Endothelial cell of umbilical vein (primary cell): ENCODE measurements around the gene BMX. TPM values are rescaled to one million over a fixed set of nuclear protein-coding genes. Genes with fewer than 3 reads are reported as not detected.

Experiments
- BruUV-seq: library from RNA; stranded (reverse); fragments of 400-500 nt; replicated peaks from 2 replicates; lab custom pipeline; 2021; lab: Mats Ljungman, UMichigan
- CTCF ChIA-PET: fragments of 300-600, 350-600 bp; sonication (Branson Sonifier 250); formaldehyde crosslinking; loops from one replicate; lab custom pipeline; 2021; ENCODE audit warnings: antibody characterized with exemption, inconsistent platforms; lab: Charles Lee
- POLR2A ChIA-PET: fragments of 300-600, 350-600 bp; sonication (Branson Sonifier 250); formaldehyde crosslinking; loops from one replicate; lab custom pipeline; 2021; ENCODE audit warnings: antibody characterized with exemption, inconsistent platforms; lab: Charles Lee
- DNase-seq: peaks from one replicate; pipeline ENCODE4 v3.0.0-alpha.2; 2011; ENCODE audit warnings: low read depth, low spot score
- FAIRE-seq: peaks from 2 replicates; lab custom pipeline; 2011; peaks lifted over from hg19 to GRCh38; lab: Jason Lieb, UNC
- H2AFZ ChIP-seq: 2 replicates; pipeline ENCODE4 v1.6.0; 2012; ENCODE audit warnings: low read depth, low read length, control low read depth, inconsistent platforms
- H3K27ac ChIP-seq: 2 replicates; pipeline ENCODE4 v1.5.1; 2011; ENCODE audit warnings: low read depth, mild to moderate bottlenecking, control low read depth, low read length, moderate library complexity; ENCODE audit not compliant: insufficient read depth
- H3K27me3 ChIP-seq, 2 experiments: 2 replicates each; pipeline versions ENCODE4 v1.6.0 to v1.6.1; 2011; ENCODE audit warnings: low read length in 2 of 2, mixed read lengths in 1 of 2; ENCODE audit not compliant: control insufficient read depth in 2 of 2, insufficient read depth in 2 of 2
- H3K36me3 ChIP-seq, 2 experiments: 2 replicates in 1 of 2; 3 replicates in 1 of 2; pipeline ENCODE4 v1.5.1; 2011; ENCODE audit warnings: low read length in 2 of 2, mild to moderate bottlenecking in 1 of 2, moderate library complexity in 1 of 2; ENCODE audit not compliant: control insufficient read depth in 2 of 2, insufficient read depth in 2 of 2; ENCODE audit errors: extremely low read depth in 1 of 2
- H3K4me1 ChIP-seq: 3 replicates; pipeline ENCODE4 v1.5.1; 2011; ENCODE audit warnings: mild to moderate bottlenecking, low read length; ENCODE audit not compliant: control insufficient read depth, insufficient read depth; ENCODE audit errors: extremely low read depth
- H3K4me2 ChIP-seq: 2 replicates; pipeline ENCODE4 v1.6.1; 2011; ENCODE audit warnings: low read length, control low read depth, mixed read lengths; ENCODE audit not compliant: insufficient read depth
- H3K4me3 ChIP-seq, 3 experiments: fragments of 200-600 bp in 1 of 3; sonication (generic), shearing (Covaris generic) in 1 of 3; replicated peaks in 1 of 3; 2 replicates each; pipeline ENCODE4 v1.5.1; 2011 to 2016; ENCODE audit warnings: control low read depth in 3 of 3, low read length in 3 of 3, mild to moderate bottlenecking in 2 of 3, inconsistent platforms in 1 of 3, low read depth in 1 of 3, moderate library complexity in 1 of 3; ENCODE audit not compliant: insufficient read depth in 1 of 3
- H3K79me2 ChIP-seq: 2 replicates; pipeline ENCODE4 v1.6.0; 2012; ENCODE audit warnings: low read length, inconsistent platforms; ENCODE audit not compliant: control insufficient read depth, insufficient read depth
- H3K9ac ChIP-seq: replicated peaks from 2 replicates; pipeline ENCODE3; 2011; ENCODE audit warnings: low read length, control low read depth; ENCODE audit not compliant: insufficient read depth; ENCODE audit errors: extremely low read depth
- H3K9me1 ChIP-seq: replicated peaks from 3 replicates; pipeline ENCODE4 v1.6.0; 2011; ENCODE audit warnings: mild to moderate bottlenecking, low read length; ENCODE audit not compliant: control insufficient read depth, insufficient read depth; ENCODE audit errors: extremely low read depth
- H3K9me3 ChIP-seq: replicated peaks from 2 replicates; pipeline ENCODE4 v1.5.1; 2012; ENCODE audit warnings: low read length, inconsistent platforms; ENCODE audit not compliant: control insufficient read depth, insufficient read depth
- H4K20me1 ChIP-seq: replicated peaks from 2 replicates; pipeline ENCODE3; 2011; ENCODE audit warnings: mild to moderate bottlenecking, low read length; ENCODE audit not compliant: control insufficient read depth, insufficient read depth; ENCODE audit errors: extremely low read depth
- CTCF ChIP-seq, 2 donors: IDR thresholded peaks; 1 replicate in 1 of 2; 2 replicates in 1 of 2; pipeline ENCODE4 v1.5.1; 2011; ENCODE audit warnings: low read length in 2 of 2, mild to moderate bottlenecking in 2 of 2, moderate library complexity in 2 of 2, control low read depth in 1 of 2, inconsistent platforms in 1 of 2, low read depth in 1 of 2; ENCODE audit not compliant: insufficient read depth in 1 of 2; ENCODE audit errors: extremely low read depth in 1 of 2
- EZH2 ChIP-seq: IDR thresholded peaks from 2 replicates; pipeline ENCODE4 v1.6.1; 2012; ENCODE audit warnings: borderline replicate concordance, low read depth, mild to moderate bottlenecking, moderate library complexity, low read length, inconsistent platforms; ENCODE audit not compliant: severe bottlenecking
- FOS ChIP-seq: IDR thresholded peaks from 2 replicates; pipeline ENCODE4 v1.6.1; 2011; ENCODE audit warnings: mild to moderate bottlenecking, low read length, moderate library complexity, borderline replicate concordance; ENCODE audit not compliant: insufficient read depth
- GATA2 ChIP-seq: IDR thresholded peaks from 2 replicates; pipeline ENCODE4 v1.7.0; 2011; ENCODE audit warnings: low read depth, mild to moderate bottlenecking, moderate library complexity, mixed read lengths, low read length; ENCODE audit not compliant: insufficient read length, insufficient read depth
- JUN ChIP-seq: IDR thresholded peaks from 2 replicates; pipeline ENCODE4 v1.6.1; 2011; ENCODE audit warnings: borderline replicate concordance, low read depth; ENCODE audit not compliant: insufficient read length, insufficient read depth
- MAX ChIP-seq: IDR thresholded peaks from 2 replicates; pipeline ENCODE4 v1.6.1; 2011; ENCODE audit not compliant: insufficient read depth, insufficient read length
- MYC ChIP-seq: IDR thresholded peaks from one replicate; pipeline ENCODE4 v1.6.1; 2011; ENCODE audit warnings: mild to moderate bottlenecking, low read depth, low read length
- POLR2A ChIP-seq: IDR thresholded peaks from 2 replicates; pipeline ENCODE4 v1.6.1; 2012; ENCODE audit warnings: low read depth, mild to moderate bottlenecking, control low read depth, low read length
- POLR2AphosphoS5 ChIP-seq: IDR thresholded peaks from 2 replicates; pipeline ENCODE4 v1.6.1; 2012; ENCODE audit warnings: low read depth, mild to moderate bottlenecking, control low read depth, low read length, moderate library complexity; ENCODE audit not compliant: insufficient read depth
- dilution Hi-C: fragments of 300-500 bp; cut with MboI; formaldehyde crosslinking; loops from one replicate; pipeline ENCODE4 v1.15.0; 2019; ENCODE audit warnings: low sequenced_read_pairs; ENCODE audit not compliant: extremely low pct_ligation_motif_present
- intact Hi-C: fragments of 100-400 bp; cut with micrococcal nuclease; formaldehyde crosslinking; loops from one replicate; pipeline ENCODE4 v1.10.0; 2022
- polyA plus RNA-seq, 4 experiments: library from polyadenylated mRNA; depleted of rRNA in 3 of 4; stranded (reverse) in 3 of 4; unstranded in 1 of 4; fragments of >200 nt; gene quantifications; 2 replicates each; pipeline versions ENCODE4 v1.2.1 to v1.2.3, GENCODE V29; 2011 to 2012; ENCODE audit warnings: missing spikeins in 1 of 4
- total RNA-seq: library from RNA; stranded (reverse); gene quantifications from 2 replicates; pipeline ENCODE4 v1.2.3, GENCODE V29; 2021

BMX gene
- total and polyA plus RNA-seq, 2 donors (not counting 3 experiments of a cell fraction or from before 2014, with no cell fraction given) = 49.8 to 105 TPM

GRCh38 chrX:15507005-15507404 lies 6.4 kb downstream of the BMX start:
- H3K9me1 ChIP-seq = no peaks in the 10 kb centered on the region
- peaks cover 2 to 5% of the 10 kb centered on the region in 2 experiments for H3K36me3 ChIP-seq
- H3K27me3 ChIP-seq = no peaks in the 10 kb centered on the region
- peaks cover 36% of the 10 kb centered on the region for H3K79me2 ChIP-seq
- no peak overlapping the region for H3K9ac ChIP-seq
- no peak for TF ChIP-seq GATA2
- no peak for TF ChIP-seq POLR2AphosphoS5
- BruUV-seq = no TSS peak
- H2AFZ ChIP-seq = no peak overlapping the region
- H4K20me1 ChIP-seq = no peaks in the 10 kb centered on the region
- H3K27ac ChIP-seq = no peak overlapping the region
- DNase-seq = no peak
- intact Hi-C loops (no loop called here), dilution Hi-C loops (no loop called here)
- no peaks in the 10 kb centered on the region for H3K9me3 ChIP-seq
- CTCF ChIA-PET = interaction anchor here (0.6 to 1.0 kb wide), 2 partner anchors 9 to 19 kb away, joined by 4 read pairs; no protein-coding TSS in a partner anchor
- no peak overlapping the region for H3K4me2 ChIP-seq
- POLR2A ChIA-PET = no interaction called here
- H3K4me3 ChIP-seq = no peak overlapping the region
- no peak for FAIRE-seq
- H3K4me1 ChIP-seq = peaks cover 46% of the 10 kb centered on the region

- H3K27ac ChIP-seq = no peak overlapping the region
- no peaks in the 10 kb centered on the region for H3K9me3 ChIP-seq
- peaks cover 8% of the 10 kb centered on the region for H3K79me2 ChIP-seq
- H3K9ac ChIP-seq = no peak overlapping the region
- H3K9me1 ChIP-seq = no peaks in the 10 kb centered on the region
- ChIA-PET POLR2A (no interaction called here), CTCF (no interaction called here)
- BruUV-seq = no TSS peak
- H3K4me2 ChIP-seq = no peak overlapping the region
- dilution Hi-C loops (no loop called here), intact Hi-C loops (no loop called here)
- H3K27me3 ChIP-seq = no peaks in the 10 kb centered on the region
- peaks cover 2 to 10% of the 10 kb centered on the region in 2 experiments for H3K36me3 ChIP-seq
- H3K4me3 ChIP-seq = no peak overlapping the region
- FAIRE-seq = no peak
- no peaks in the 10 kb centered on the region for H4K20me1 ChIP-seq
- no peak for DNase-seq
- H3K4me1 ChIP-seq = peaks cover 46% of the 10 kb centered on the region
- no peak overlapping the region for H2AFZ ChIP-seq
- TF ChIP-seq FOS (no peak), EZH2 (no peak), POLR2A (no peak), CTCF (IDR thresholded peaks at IDR 0.05; ENCODE audit: extremely low read depth in 1 of 2, insufficient read depth in 1 of 2, low read depth in 1 of 2, low read length in 2 of 2) (no peak), POLR2AphosphoS5 (no peak), JUN (no peak), GATA2 (no peak), MAX (no peak), MYC (no peak)
These were observed 9.2 kb downstream of the BMX start for GRCh38 chrX:15509845-15510244.
